GM12872 (cell line): ENCODE measurements around the gene ENOX2.

Experiments
- TF ChIP-seq, protein P1 (sequence below): IDR thresholded peaks from 3 replicates; pipeline ENCODE4 v1.5.1; 2011; ENCODE audit warnings: low read depth, mild to moderate bottlenecking, low read length, moderate library complexity; ENCODE audit not compliant: insufficient read depth

The ENOX2 gene, protein sequence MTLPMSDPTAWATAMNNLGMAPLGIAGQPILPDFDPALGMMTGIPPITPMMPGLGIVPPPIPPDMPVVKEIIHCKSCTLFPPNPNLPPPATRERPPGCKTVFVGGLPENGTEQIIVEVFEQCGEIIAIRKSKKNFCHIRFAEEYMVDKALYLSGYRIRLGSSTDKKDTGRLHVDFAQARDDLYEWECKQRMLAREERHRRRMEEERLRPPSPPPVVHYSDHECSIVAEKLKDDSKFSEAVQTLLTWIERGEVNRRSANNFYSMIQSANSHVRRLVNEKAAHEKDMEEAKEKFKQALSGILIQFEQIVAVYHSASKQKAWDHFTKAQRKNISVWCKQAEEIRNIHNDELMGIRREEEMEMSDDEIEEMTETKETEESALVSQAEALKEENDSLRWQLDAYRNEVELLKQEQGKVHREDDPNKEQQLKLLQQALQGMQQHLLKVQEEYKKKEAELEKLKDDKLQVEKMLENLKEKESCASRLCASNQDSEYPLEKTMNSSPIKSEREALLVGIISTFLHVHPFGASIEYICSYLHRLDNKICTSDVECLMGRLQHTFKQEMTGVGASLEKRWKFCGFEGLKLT

DNA sequence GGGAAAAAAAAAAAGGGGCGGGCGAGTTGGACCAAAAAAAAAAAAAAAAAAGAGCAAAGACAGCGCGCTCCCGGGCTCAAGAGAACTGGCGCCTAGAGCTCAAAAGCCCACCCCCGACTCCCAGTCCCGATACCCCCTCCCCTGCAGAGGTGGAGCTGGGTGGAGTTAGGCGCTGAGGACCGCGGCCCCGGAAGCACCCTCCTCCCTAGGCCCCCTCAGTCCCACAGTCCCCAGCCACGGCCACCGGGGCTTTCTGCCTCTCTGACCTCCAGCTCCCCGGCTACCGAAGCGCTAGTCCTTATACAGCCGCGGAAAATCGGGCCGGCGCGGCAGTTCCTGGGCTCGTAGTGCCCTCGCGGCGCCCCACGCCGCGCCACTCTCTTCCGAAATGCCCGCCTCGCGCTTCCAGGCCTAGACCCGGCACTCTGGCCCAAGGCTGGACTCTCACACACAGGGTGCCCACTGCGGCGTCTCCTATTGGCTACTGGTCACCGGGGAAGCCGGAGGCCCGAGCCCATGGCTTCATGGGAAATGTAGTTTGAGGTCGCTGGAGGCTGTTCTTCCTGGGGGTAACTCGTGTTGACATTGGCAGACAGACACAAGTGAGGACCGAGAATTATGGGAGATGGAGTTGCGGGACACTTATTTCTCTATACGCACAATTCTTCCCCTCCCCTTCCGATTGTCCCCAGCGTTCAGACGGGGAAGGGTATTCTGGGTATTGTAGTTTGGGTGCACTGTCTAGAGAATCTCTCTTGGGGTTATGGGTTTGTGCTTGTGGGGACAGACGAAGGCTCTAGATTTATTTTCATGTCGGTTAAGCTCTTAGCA is at the start of gene ENOX2:
ENOX2 (minus strand) TSS at position 427 of the 831 bp plus-strand sequence. CDS start 199,993 bp downstream, outside the sequence.
- TF ChIP-seq, protein P1, sequence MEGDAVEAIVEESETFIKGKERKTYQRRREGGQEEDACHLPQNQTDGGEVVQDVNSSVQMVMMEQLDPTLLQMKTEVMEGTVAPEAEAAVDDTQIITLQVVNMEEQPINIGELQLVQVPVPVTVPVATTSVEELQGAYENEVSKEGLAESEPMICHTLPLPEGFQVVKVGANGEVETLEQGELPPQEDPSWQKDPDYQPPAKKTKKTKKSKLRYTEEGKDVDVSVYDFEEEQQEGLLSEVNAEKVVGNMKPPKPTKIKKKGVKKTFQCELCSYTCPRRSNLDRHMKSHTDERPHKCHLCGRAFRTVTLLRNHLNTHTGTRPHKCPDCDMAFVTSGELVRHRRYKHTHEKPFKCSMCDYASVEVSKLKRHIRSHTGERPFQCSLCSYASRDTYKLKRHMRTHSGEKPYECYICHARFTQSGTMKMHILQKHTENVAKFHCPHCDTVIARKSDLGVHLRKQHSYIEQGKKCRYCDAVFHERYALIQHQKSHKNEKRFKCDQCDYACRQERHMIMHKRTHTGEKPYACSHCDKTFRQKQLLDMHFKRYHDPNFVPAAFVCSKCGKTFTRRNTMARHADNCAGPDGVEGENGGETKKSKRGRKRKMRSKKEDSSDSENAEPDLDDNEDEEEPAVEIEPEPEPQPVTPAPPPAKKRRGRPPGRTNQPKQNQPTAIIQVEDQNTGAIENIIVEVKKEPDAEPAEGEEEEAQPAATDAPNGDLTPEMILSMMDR, result no peak

DNA sequence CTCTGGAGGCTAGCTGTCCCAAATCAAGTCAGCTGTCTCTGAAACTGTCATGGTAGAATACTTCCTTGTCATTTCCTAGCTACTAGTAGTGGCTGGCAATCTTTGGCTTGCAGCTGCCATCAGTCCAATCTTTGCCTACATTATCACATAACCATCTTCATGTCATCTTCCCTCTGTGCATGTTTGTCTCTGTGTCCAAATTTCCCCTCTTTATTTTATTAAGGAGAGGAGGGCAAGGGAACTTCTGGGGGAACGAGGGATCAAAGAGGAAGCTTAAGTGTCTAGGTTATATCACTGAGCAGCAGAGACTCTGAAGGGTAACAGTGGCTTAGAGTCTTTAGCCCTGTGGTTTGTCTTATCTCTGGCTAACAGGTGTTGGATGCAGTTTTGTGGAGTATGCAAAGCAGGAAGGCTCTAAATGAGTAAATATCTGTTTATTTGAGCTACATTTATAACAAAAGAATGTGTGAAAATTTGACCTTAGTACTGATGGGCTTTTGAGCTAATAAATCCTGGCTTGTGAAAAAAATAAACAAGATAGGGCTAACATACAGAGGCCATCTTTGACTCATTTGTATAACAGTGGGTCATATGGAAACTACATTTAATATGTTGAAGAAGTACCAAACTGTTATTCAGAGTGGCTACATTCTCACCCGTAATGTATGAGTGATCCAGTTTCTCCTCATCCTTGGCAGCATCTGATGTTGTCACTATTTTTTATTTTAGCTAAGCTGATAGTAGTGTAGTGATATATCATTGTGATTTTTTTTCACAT is 49.4 kb upstream of the ENOX2 start:
- TF ChIP-seq, protein P1, result no peak

DNA sequence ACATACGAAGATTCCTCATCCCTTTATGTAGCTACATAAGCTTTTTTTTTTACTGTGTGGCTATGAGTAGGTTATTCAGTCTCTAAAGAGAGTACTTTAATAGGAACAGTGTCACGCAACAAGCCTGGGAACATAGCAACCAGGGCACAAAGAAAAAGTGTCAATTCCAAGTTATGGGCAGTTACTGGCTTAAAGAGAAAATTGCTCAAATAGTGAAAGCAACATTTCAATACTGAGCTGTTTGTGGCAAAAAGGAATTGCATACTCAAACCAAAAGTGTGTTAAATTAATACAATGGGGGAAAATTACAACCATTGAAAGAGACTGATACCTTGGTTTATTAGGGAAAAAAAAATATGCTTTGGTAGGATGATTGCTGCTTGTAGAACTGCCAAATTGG is 41.2 kb upstream of the ENOX2 start:
- TF ChIP-seq, protein P1, result no peak

DNA sequence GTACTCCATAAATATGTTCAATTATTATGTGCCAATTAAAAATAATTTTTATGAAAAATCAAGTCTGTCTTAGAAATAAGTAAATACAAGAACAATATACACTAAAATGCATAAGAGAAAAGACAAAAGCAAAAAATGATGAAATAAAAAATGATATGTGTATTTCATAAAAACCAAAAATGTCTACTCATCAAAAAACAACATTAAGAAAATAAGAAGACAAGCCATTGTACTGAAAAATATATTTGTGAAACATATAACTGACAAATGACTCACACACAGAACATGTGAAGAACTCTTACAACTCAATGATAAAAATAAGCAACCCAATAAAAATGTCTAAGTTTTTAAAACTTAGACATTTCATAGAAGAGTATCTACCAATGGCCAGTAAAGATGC is 34.1 kb upstream of the ENOX2 start:
- TF ChIP-seq, protein P1, result no peak

DNA sequence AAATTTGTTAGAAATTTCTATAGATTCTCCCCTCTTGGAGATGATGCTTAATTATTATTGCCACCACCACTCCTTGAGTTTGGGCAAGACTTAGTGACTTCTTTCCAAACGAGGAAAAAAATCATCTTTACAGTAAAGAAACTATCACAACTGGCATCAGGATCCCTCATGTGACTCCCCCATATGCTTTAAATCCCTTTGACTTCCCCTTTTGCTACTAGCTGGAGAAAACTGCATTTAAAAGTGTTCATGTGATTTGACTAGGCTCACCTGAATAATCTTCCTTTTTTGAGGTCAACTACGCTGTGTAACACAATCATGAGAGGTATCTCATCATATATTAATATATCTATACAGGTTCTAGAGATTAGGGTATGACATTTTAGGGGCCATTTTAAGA is 30.3 kb upstream of the ENOX2 start:
- TF ChIP-seq, protein P1, result no peak

DNA sequence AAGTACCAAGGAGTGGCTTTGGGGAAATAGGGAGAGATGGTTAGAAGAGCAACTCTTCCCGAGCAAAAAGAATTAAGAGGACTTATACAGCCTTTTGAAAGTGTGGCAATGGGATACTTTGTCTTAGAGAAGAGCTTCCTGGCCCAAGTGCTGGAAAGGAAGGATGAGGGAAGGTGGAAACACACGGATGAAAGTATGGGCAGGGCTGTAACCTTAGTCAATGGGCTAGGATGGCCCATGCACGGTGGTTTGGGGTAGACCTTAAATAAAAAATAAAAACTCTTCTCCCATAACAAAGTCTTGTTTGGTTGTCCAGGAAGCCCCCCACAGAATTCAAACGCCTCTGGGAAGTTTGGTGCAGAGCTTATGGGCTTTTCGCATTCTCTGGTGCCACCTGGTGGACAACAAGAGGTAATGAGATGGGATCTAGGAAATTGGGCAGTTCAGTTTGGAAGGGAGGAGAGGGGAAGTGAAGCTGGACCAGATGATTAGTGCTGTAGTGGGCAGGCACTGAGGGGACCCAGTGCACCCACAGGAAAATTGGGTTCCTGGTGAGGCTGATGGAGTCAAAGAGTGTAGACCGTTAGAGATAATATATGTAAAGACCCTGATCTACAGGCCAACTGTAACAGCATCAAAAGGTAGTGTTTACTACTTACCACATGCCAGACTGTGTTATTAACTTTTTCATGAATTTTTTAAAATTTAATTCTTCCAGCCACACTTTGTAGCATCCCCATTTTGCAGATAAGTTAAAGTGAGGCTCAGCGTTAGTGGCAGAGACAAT is 13.8 kb upstream of the ENOX2 start:
- TF ChIP-seq, protein P1, result peak; percentile 62; the same call in 2 of the 3 replicates
